AML-193 (cell line): ENCODE measurements around the gene VEGFB.

ENCODE experiments used
- DNase-seq, 2 experiments: peaks; one replicate each; lab custom pipeline; 2025; lab: John Stamatoyannopoulos, UW

VEGFB gene

DNA sequence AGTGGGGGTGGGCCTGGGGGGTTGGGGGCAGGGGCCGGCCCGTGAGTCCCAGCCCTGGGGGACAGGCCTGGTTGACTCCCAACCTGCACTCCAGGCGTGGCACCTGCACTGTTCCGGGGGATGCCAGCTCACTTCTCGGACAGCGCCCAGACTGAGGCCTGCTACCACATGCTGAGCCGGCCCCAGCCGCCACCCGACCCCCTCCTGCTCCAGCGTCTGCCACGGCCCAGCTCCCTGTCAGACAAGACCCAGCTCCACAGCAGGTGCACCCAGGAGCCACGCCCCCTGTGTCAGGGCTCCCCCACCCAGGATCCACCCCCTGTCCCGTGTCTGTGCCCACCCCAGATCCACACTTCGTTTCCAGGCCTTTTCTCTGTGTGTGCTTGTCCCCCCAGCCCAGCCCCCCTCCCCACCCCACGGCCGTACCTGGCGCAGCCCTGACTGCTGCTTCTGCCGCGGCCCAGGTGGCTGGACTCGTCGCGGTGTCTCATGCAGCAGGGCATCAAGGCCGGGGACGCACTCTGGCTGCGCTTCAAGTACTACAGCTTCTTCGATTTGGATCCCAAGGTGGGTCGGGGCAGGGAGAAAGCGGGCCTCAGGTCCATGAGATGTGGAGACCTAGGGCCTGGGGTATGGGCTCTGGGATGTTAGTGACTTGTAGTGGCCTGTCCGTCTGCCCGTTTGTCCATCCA lies 23.1 kb upstream of the VEGFB start:
- DNase-seq = no peak

- DNase-seq = no peak
These were observed 17.5 kb upstream of the VEGFB start for GRCh38 chr11:64216879-64217278.

- DNase-seq = no peak
These were observed 15.6 kb upstream of the VEGFB start for GRCh38 chr11:64218628-64219353.

GRCh38 chr11:64219354-64219684 lies 15.1 kb upstream of the VEGFB start:
- no peak for DNase-seq

DNA sequence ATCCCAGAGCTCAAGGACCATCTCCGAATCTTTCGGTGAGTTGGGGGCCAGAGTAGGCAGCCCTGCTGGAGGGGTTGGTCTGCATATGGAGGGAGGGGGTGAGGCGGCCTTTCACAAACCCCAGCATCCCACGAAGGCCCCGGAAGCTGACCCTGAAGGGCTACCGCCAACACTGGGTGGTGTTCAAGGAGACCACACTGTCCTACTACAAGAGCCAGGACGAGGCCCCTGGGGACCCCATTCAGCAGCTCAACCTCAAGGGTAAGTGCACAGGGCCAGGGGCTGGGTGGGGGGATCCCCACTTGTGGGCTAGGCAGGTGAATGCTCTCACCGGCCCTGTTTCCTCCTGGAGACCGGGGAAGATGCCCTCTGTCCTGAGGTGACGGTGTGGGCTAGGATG lies 14.6 kb upstream of the VEGFB start:
- no peak for DNase-seq

DNA sequence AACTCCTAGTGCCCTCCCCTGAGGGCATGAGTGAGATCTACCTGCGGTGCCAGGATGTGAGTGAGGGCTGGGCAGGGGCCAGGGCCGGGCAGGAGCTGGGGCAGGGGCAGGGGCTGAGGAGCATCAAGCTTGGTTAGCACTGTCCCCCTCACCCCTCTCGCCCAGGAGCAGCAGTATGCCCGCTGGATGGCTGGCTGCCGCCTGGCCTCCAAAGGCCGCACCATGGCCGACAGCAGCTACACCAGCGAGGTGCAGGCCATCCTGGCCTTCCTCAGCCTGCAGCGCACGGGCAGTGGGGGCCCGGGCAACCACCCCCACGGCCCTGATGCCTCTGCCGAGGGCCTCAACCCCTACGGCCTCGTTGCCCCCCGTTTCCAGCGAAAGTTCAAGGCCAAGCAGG lies 14.1 kb upstream of the VEGFB start:
- no peak for DNase-seq

DNA sequence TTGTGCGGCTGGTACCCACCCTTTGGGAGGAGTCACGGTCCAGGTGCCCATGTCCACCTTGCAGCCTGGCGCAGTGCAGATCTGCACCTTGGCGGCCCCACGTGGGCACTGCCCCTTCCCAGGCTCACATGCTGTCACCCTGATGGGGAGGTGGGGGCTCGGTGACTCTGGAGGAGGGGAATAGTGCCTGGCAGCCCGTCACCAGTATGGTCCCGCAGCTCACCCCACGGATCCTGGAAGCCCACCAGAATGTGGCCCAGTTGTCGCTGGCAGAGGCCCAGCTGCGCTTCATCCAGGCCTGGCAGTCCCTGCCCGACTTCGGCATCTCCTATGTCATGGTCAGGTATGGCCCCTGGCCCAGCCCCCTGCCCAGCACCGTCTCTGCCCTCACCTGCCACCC lies 13.6 kb upstream of the VEGFB start:
- no peak for DNase-seq

DNA sequence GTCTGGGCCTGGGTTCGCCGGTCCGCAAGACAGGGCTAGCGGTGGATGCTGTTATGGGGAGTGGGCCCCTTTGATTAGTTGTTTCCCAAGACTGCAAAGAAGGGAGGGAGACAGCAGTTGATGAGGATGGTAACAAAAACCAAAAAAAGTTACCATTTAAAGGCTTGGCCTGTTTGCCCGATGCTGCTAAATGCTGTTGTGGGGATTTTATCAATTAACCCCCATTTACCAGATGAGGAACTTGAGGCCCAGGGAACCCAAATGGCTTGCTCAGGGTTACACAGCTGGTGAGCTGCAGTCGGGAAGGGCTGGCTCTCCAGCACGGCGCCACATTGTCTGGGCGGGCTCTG lies 11.8 kb upstream of the VEGFB start:
- DNase-seq = no peak

- DNase-seq = no peak
These were observed 11.3 kb upstream of the VEGFB start for GRCh38 chr11:64223001-64223651.

DNA sequence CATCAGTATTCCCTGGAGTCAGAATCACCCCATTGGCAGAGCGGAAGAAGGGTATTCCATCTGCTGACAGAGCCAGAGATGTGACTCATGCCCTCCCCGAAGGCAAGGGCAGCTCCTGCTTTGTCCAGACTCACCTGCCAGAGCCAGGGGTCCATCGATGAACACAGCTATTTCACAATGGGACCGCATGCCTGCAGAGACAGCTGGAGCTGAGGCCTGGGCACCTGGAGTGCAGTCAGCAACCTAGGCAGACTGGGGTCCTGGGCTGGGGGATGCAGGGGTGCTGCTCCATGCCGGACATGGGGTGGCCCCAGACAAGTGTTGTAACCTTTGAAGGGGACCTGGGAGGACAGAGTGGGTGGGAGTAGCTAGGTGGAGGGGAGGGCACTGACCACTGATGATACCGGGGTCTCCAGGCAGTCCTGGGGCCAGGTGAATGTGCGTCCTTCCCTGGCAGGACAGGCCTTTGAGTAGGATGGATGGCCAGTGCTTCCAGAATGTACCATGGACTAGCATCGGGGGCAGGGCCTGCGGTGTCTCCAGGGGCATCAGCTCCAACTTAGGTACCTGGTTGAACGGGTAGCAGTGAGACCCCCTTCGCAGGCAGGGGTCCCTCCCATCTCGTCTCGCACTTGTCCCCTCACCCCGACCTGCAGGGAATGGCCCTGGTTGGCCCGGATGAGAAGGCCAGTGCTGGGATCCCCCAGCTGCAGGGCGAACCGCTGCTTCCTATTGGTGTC lies 10.1 kb upstream of the VEGFB start:
- no peak for DNase-seq

GRCh38 chr11:64224891-64225607 lies 9.3 kb upstream of the VEGFB start:
- no peak for DNase-seq

GRCh38 chr11:64225608-64226506 lies 8.5 kb upstream of the VEGFB start, which contains the start of the genes NUDT22 and TRPT1:
NUDT22 (plus strand) TSS chr11:64226274; CDS start chr11:64226653, 379 bp downstream.
TRPT1 (minus strand) TSS chr11:64226186; CDS start chr11:64225860, 326 bp downstream.
- peak; percentile 67 to 73 for DNase-seq

- peak; percentile 64 to 77 for DNase-seq
These were observed 7.8 kb upstream of the VEGFB start for GRCh38 chr11:64226507-64227051.

DNA sequence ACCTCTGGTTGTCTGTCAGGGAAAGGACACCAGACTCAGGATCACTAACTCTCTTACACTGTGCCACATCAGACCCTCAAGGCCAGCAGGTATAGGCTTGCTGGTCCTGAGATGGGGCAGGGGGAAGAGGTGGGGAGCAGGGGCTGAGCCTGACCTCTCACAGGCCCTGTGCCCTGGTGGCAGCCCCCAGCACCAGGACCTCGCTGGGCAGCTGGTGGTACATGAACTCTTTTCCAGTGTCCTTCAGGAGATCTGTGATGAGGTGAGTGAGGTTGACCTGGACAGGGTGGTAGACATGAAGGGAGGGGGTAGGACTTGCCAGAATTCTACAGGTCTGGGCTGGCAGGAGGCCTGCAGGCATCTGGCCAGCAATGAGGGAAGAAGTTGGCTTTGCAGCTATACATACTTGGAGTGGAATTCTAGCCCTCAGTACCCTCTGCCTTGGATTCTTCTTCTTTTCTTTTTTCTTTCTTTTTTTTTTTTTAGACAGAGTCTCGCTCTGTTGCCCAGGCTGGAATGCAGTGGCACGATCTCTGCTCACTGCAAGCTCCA lies 6.9 kb upstream of the VEGFB start:
- no peak for DNase-seq

DNA sequence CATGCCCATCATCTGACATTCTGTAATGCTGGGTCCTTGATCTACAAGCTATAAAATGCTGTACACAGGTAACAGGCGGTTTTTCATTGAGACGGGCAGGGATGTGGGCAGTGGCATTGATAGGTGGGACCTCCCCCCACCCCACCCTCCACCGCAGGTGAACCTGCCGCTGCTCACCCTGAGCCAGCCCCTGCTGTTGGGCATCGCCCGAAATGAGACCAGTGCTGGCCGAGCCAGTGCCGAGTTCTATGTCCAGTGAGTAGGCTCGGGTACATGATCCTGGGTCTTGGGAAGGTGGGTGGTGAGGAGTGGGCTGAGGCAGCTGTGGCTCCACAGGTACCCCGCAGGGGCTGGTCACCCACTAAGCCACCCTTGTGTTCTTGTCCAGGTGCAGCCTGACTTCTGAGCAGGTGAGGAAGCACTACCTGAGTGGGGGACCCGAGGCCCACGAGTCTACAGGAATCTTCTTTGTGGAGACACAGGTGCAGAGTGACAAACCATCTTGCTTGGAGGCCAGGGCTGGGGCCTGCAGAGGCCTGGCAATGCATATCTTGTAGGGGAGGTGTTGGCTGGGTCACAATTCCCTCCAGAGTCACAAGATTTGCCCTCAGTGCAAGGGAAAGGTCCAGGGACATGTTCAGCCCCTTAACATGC lies 5.2 kb upstream of the VEGFB start:
- DNase-seq = no peak

DNA sequence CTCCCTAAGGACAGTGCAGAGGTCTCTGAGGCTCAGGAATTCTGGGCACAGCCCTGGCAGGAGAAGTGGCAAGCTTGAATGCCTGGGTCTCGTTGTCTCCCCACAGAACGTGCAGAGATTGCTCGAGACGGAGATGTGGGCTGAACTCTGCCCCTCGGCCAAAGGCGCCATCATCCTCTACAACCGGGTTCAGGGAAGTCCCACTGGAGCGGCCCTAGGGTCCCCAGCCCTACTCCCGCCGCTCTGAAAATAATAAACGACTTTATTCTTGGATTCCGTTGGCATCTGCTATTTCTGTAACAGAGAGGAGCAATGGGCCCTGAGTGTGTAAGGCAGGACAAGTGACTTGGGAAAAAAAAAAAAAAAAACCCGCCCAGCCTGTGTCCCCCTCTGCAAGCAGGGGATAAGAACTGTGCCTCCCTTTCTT lies 4.6 kb upstream of the VEGFB start:
- no peak for DNase-seq

DNA sequence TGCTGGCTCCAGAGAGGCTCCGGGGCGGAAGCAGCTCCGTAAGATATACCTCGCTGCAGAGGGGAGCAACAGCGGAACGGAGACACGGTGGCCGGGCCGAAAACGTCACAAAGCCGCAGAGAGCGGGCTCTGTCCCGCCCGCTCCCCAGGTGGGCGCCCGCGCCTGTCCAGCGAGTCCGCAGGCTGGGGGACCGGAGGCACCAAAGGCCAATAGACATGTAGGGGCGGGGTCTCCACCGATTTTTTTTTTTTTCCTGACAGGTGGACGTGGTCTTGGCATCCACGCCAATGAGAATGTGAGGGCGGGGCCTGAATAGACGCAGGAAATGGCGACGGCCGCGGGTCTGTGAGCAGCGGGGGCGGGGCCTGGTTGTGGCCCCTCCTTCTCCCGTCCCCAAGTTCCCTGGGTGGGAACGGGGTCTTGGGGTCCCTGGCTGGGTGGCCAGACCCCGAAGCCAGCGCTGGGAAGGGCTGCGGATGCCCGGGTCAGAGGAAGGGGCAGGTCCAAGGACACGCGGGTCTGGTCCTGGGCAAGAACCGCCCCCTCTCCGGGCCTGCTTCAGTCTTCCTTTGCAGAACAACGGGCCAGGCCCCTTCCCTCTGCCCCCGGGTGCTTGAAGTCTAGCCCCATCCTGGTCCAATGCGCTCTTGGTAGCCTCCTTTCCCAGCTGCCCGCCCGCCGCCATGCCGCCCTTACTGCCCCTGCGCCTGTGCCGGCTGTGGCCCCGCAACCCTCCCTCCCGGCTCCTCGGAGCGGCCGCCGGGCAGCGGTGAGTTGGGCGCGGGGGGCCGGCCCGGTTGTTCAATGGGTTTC lies 4.0 kb upstream of the VEGFB start, which contains the start of gene DNAJC4:
Gene DNAJC4 (plus strand): TSS at position 378 of the 814 bp plus-strand sequence. CDS start 307 bp downstream, at position 685.
- DNase-seq = peak; percentile 76 to 78

DNA sequence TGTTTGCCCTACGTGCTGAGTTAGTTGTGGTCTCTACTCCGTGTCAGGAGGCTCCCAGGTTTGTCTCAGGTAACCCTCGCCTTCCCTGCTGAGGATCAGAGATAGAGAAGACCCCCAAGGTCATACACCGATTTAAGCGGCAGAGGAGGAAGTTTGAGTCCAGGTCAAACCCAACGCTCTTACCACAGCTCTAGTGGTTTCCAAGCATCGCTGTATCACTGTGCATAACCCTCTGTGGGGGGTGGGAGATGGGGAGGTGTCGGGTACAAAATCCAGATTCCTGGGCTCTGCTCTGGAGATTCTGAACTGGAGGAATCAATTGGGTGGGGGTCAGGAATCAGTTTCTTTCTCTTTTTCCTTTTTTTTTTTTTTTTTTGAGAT lies 3.4 kb upstream of the VEGFB start:
- DNase-seq = peak; percentile 20 to 30

- DNase-seq = no peak
These were observed 2.8 kb upstream of the VEGFB start for GRCh38 chr11:64231546-64231945.
